HT1080 (cell line): Measurements from ENCODE around the gene S1PR4. TPM values are rescaled to one million over a fixed set of nuclear protein-coding genes. Genes with fewer than 3 reads are reported as not detected.
A peak's percentile ranks its signal among the peaks of the same experiment; 100 is the strongest.
"Not testable (repeated sequence)": the region's sequence is repeated elsewhere in the genome, so short reads cannot be mapped to it uniquely, and the experiment has no call there.

ENCODE experiments used
- DNase-seq: peaks from one replicate; pipeline ENCODE4 v3.0.0-alpha.2; 2015; ENCODE audit warnings: low read depth
- total RNA-seq: library from RNA; depleted of rRNA; stranded (reverse); fragments of >200 nt; shearing (Covaris generic); gene quantifications from 2 replicates; pipeline ENCODE4 v1.2.3, GENCODE V29; 2014

The S1PR4 gene
- total RNA-seq, 1 experiment from 2014 or later: 0.06 TPM

DNA sequence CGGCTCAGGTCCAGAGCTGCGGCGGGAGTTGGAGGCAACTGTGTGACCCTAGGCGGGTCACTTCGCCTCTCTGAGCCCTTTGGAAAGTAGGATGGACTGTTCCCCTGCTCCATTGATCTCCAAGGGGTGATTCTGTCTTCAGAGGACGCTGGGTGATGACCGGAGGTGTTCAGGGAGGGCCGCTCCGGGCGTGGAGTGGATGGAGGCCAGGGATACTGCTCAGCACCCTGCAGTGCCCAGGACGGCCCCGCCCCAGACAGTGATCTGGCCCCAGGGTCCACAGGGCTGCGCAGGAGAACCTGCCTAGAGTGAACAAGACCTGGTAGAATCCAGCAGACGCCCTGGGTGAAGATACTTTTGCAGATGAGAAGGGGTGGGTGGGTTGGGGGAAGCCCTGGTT, 14.1 kb downstream of the S1PR4 start:
- no peak for DNase-seq

DNA sequence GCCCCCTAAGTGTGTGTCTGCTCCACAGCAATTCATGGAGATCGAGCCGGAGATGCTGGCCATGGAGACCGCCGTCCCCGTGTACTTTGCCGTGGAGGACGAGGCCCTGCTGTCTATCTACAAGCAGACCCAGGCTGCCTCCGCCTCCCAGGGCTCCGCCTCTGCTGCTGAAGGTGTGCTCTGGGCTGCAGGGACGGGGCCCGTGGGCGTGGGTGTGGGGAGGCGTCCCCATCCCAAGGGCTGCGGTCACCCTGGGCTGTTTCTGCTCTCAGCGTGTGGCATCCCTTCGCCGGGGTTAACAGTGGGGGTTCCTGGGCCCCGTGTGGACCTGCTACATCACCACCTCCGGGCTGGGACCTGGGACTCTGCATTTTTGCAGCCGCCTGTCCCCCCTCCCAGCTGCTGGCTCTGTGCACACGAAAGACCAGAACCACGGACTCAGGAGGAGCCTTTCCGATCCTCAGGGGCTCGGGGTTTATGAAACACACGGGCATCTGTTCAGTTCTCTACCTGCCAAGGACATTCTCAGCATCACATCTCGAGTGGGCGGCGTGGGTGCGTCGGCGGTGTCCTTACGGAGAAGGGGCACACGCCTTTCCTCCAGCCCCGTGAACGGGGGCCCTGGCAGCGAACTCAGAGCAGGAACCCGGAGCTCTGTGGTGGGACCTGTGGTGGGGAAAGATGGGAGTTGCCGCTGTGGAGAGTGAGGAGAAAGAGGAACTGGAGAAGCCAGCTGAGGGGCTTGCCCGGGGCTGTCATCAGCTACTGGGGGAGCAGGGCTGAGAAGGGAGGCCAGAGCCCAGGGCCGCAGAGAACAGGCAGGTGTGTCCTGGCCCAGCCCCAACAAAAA, 14.9 kb downstream of the S1PR4 start:
- DNase-seq: no peak

DNA sequence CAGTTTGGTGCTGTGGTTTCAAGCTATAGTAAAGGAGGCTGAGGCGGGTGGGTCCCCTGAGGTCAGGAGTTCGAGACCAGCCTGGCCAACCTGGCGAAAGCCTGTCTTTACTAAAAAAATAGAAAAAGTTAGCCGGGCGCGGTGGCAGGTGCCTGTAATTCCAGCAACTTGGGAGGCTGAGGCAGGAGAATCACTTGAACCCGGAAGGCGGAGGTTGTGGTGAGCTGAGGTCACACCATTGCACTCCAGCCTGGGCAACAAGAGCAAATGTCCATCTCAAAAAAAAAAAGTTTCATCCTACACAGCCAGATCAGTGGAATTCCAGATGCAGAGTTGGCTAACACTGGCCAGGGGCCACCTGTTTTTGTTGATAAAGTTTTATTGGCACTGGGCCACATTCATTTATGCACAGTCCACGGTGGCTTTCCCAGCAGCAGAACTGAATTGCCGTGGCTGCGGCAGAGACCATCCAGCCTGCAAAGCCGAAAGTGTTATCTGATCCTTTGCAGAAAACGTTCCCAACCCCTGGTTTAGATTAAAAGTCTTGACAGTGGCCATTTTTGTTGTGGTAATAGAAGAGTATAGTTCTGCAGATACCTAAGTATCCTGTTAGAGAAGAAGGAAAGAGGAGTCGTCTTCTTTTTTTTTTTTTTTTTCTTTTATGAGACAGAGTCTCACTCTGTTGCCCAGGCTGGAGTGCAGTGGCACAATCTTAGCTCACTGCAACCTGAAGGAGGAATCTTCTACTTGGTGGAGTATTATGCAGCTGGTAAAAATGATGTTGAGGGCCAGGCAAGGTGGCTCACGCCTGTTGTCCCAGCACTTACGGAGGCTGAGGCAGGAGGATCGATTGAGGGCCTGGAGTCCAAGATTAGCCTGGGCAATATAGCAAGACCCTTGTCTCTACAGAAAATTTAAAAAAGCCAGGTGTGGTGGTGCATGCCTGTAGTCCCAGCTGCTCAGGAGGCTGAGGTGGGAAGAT, 15.8 kb downstream of the S1PR4 start:
- DNase-seq: no peak

DNA sequence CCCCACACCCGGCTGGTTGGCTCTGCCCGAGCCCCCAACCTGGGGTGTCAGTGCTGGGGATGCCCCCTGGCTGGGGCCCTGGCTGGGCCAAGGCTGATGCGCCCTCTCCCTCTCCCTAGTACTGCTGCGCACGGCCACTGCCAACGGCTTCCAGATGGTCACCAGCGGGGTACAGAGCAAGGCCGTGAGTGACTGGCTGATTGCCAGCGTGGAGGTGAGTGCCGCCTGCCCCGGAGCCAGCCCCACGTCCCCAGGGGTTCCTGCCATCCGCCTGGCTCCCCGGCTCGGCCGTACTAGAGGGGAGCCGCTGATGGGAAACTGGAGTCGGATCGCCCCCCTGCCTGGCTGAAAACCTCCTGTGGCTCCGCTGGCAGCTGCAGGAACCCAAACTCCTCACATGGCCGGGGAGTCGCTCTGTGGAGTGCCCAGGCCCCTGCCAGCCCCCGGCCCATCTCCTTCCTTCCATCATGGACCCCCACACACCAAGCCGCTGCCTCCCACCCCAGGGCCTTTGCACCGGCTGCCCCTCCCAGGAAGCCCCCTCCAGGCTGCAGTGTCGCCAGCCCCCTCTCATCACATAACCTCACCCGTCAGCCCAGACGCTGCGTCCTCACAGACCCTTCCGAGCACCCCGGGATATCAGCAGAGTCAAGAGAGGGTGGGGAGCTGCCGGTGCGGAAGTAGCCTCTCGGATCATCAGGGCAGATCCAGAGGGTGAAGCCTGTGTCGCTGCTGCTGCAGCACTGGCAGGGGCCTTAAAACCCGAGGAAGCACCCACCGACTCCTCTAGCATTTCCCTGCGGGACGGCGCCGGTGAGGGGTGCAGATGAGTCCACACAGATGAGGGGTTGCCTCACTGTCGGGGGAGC, 17.7 kb downstream of the S1PR4 start:
- DNase-seq: no peak

DNA sequence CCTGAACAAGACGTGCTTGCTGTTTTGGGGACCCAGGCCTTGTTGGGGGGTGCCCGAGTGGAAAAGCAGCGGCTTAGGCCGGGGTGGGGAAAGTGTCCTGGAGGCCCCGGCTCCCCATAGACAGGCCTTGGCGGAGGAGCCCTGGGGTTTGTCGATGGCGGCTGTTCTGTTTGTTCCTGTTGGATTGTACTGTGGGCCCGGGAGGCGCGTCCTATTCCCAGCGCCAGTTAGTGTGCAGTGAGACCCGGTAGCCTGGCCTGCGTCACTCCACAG, 18.3 kb downstream of the S1PR4 start:
- no peak for DNase-seq

DNA sequence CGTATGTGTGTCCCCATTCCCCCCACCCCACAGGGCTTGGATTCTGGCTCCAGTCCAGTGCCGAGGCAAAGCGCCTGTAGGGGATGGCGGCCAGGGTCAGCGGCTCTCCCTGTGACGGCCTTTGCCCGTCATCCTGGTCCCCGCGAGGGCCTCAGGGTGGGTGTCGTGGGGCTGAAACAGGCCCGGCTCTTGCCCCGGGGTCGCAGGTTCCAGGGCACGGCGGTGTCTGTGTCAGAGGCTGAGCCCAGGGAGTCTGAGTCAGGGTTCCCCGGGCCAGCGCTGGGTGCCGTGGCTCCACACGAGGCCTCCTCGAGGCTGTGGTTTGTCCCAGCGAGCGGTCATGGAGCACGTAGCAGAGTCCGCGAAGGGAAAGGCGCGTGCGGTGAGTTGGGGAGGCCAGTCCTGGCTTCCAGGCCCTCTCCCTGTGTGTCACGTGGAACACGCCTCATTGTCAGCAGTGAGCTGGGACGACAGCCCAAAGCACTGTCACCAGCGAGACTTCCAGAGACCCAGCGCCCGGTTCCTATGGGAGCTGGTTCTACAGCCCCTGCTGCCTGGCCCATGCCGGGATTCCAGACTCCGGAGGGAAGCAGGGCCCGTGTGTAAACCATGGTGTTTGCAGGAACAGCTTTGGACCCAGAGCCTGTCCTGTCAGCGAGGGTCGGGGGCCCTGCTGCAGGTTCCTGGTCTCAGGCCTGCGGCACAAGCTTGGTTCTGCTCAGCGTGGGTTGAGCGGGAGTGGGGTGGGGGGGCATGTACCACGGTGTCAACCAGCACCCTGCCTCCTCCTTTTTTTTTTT, 20.5 kb downstream of the S1PR4 start:
- no peak for DNase-seq

DNA sequence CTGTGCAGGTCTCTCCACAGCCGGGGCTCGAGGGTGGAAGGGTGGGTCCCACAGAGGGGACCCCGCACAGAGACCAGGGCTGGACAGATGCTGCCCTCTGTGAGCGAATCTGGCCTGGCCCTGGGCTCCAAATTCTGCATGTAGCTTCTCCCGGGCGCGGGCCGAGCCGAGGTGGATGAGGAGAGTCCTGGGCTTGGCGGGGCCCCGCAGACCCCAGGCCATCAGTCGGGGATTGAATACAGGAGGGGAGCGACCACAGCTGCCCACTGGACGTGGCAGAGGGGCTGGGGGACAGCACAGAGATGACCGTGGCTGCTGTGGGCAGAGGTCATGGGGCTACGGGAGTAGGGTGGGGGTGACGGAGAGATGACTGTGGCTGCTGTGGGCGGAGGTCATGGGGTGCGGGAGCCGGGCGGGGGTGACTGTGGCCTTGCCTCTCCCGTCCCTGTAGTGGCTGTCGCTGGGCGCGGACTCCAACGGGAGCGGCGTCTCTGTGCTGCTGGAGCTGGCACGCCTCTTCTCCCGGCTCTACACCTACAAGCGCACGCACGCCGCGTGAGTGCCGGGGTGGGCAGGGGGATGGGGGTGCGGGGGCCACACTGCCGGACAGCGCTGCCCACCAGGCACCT, 22.6 kb downstream of the S1PR4 start:
- no peak for DNase-seq

DNA sequence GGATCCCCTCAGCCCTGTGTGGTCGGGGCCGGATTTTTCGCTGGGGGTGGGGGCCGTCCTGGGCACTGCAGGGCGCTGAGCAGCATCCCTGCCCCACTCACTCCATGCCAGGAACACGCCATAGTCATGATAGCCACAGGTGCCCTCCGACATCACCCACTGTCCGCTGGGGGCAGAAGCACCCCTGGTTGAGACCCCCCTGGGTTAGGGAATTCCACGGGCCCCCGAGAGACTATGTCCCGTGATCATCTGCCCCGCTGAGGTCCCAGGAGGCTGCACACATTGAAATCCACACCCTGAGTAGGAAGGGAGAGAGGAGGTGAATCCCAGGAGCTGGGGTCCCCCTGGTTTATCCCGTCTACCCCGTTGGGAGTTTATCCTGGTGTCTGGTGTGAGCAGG, 23.3 kb downstream of the S1PR4 start:
- no peak for DNase-seq

DNA sequence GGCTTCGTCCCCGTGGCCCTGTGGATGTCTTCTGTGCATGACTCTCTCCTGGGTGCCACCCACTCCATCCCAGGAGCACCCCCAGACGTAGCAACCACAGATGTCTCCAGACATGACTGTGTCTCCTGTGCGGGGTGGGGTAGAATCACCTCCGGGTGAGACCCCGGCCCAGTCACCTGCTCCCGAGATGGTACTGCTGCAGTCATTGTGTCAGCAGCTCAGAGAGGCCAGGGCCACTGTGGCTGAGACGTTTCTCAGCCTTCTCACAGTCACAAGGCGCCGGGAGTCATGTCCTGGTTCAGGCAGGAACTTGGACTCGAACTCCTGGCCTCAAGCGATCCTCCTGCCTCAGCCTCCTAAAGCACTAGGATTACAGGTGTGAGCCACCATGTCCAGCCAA, 23.8 kb downstream of the S1PR4 start:
- DNase-seq: no peak

GRCh38 chr19:3202895-3203294, 24.3 kb downstream of the S1PR4 start:
- DNase-seq: not testable (repeated sequence)

GRCh38 chr19:3203805-3204645, 25.5 kb downstream of the S1PR4 start:
- DNase-seq: no peak

DNA sequence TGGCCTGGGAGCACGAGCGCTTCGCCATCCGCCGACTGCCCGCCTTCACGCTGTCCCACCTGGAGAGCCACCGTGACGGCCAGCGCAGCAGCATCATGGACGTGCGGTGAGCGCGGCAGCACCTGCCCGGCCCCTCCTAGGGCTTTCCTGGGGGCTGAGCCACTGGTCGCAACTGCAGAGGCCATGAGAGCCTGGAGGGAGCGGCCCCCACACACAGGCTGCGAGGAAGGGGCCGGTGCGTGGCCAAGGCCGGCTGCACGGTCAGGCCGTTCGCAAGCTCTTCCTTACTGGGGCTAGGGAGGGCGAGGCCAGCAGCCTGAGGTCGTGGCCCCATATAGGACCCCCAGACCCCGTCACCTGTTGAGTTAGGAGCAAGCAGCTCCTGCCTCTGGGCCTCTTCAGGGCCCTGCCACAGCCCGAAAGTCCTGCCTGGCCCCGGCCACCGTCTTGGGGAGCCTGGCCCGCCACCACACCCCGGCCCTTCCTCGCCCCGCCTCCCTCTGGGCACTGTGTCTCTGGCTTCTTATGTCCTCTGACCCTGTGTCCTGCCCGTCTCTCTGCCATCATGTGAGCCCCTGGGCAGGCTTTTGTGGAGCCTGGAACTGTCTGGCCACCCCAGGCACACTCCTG, 26.2 kb downstream of the S1PR4 start:
- DNase-seq: no peak

DNA sequence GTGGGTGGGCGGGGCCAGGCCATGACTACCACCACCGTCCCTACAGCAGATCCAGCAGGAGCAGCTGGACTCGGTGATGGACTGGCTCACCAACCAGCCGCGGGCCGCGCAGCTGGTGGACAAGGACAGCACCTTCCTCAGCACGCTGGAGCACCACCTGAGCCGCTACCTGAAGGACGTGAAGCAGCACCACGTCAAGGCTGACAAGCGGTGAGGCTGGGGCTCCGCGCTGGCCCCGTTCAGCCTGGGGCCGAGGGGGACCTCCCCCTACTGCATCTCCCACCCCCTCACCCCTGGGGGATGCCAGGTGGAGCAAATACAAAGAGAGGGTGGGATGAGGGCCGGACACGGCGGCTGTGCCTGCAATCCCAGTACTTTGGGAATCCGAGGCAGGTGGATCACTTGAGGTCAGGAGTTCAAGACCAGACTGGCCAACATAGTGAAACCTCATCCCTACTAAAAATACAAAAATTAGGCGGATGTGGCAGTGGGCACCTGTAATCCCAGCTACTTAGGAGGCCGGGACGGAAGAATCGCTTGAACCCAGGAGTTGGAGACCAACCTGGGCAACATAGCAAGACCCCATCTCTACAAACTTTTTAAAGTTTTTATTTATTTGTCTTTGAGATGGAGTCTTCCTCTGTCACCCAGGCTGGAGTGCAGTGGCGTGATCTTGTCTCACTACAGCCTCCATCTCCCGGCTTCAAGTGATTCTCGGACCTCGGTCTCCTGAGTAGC, 27.8 kb downstream of the S1PR4 start:
- no peak for DNase-seq

GRCh38 chr19:3207461-3208242, 29.1 kb downstream of the S1PR4 start:
- DNase-seq: no peak

- DNase-seq: no peak
Measured at GRCh38 chr19:3208317-3209207, 30.0 kb downstream of the S1PR4 start.

DNA sequence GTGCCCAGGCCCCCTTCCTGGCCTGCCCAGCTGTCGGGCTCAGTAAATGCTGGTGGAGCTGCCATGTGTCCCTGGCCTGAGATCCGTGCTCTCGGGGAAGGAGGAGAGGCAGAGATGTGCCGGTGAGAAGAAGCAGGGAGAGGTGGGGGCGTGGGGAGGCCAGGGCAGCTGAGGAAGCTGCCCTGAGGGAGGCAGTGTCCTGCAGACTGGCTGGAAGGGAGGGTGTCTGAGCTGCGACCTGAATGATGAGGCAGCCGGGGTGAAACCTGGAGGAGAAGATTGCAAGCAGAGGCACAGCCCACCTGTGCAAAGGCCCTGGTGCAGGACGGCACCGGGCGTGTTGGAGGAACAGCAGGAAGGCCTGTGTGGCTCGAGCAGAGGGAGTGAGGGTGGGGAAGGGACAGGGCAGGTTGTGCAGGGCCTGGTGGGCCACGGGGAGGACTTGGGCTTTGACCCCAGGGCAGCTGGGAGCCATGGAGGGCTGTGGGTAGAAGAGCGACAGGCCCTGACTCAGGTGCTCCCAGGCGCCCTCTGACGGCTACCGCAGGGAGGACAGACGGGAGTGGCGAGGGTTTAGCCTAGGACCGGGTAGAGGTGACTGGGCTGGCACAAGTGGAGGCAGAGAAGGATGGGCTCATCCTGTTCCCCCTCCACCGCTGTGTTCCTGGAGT, 31.9 kb downstream of the S1PR4 start:
- peak; percentile 44 for DNase-seq
